ENCODE data around the gene A4GALT.

The A4GALT gene

DNA sequence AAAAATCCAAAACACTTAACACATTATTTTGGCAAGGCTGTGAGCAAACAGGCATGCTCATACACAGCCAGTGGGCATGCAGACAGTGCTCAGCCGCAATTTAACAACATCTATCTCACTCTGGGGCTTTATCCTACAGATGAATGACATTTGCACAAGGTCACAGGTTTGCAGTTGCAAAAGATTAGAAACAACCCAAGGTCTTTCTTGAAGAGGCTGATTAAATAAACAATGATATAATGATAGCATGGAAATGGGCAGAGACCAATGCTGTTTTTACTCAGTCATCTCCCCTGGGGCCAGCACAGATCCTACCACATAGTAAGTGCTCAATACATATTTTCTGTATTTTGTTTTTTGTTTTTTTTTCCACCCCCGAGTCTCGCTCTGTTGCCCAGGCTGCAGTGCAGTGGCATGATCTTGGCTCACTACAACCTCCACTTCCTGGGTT is 9.4 kb downstream of the A4GALT start:
- no peaks in the 10 kb centered on the region for H3K4me1 ChIP-seq (ENCODE audit: insufficient read depth, poor library complexity, severe bottlenecking)
- TF ChIP-seq CTCF (IDR thresholded peaks at IDR 0.05; ENCODE audit: poor library complexity, severe bottlenecking), result no peak
- DNase-seq (ENCODE audit: low spot score), result no peak

DNA sequence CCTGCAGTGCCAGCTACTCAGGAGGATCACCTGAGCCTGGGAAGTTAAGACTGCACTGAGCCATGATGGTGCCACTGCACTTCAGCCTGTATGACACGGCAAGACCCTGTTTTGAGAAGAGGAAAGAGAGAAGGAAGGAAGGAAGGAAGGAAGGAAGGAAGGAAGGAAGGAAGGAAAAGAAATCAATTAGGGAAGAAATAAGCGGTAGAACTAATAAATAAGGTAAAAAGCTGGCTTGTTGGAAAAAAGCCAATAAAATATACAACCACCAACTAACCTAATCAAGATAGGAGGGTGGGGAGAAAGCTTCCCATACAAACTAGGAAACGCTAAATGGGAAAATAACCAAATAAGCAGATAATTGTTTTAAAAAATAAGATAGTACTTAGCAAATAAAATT is 12.3 kb downstream of the A4GALT start:
- ATAC-seq (ENCODE audit: low read depth), result no peak
- no peak overlapping the region for H3K27ac ChIP-seq (ENCODE audit: poor library complexity, severe bottlenecking)
- H3K36me3 ChIP-seq (ENCODE audit: low read depth), result no peaks in the 10 kb centered on the region; the same call in 1 of the 2 replicates
- peaks cover 2% of the 10 kb centered on the region for H3K9me3 ChIP-seq (ENCODE audit: severe bottlenecking)
- H3K4me3 ChIP-seq (ENCODE audit: severe bottlenecking), result no peak overlapping the region
- no peak for TF ChIP-seq CTCF (IDR thresholded peaks at IDR 0.05; ENCODE audit: poor library complexity, severe bottlenecking)
- no peaks in the 10 kb centered on the region for H3K27me3 ChIP-seq (ENCODE audit: insufficient read depth, poor library complexity, severe bottlenecking)
- DNase-seq (ENCODE audit: low spot score), result no peak
- H3K4me1 ChIP-seq (ENCODE audit: insufficient read depth, poor library complexity, severe bottlenecking), result no peaks in the 10 kb centered on the region

More for the DNA sequence above, 9.4 kb downstream of the A4GALT start:
- Histone ChIP-seq H3K4me3 (ENCODE audit: severe bottlenecking) (no peak overlapping the region), H3K27me3 (ENCODE audit: insufficient read depth, poor library complexity, severe bottlenecking) (no peaks in the 10 kb centered on the region), H3K9me3 (ENCODE audit: severe bottlenecking) (peaks cover 2% of the 10 kb centered on the region), H3K27ac (ENCODE audit: poor library complexity, severe bottlenecking) (no peak overlapping the region), H3K36me3 (ENCODE audit: low read depth) (no peaks in the 10 kb centered on the region; the same call in 1 of the 2 replicates)
- no peak for ATAC-seq (ENCODE audit: low read depth)

DNA sequence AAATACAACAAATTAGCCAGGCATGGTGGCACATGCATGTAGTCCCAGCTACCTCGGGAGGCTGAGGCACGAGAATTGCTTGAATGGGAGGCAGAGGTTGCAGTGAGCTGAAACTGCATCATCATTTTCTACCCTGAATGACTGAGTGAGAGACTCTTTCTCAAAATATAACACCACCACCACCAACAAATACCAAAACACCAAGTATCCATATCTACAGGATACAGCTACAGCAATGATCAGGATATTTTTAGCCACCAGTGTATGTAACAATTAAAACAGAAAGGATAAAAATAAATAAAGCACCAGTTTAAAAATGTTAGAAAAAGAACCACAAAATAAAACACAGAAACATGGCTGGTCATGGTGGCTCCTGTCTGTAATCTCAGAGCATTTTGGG is 13.2 kb downstream of the A4GALT start:
- ATAC-seq (ENCODE audit: low read depth) (no peak), DNase-seq (ENCODE audit: low spot score) (no peak)
- Histone ChIP-seq H3K27me3 (ENCODE audit: insufficient read depth, poor library complexity, severe bottlenecking) (no peaks in the 10 kb centered on the region), H3K27ac (ENCODE audit: poor library complexity, severe bottlenecking) (no peak overlapping the region), H3K9me3 (ENCODE audit: severe bottlenecking) (peaks cover 2% of the 10 kb centered on the region), H3K4me3 (ENCODE audit: severe bottlenecking) (no peak overlapping the region), H3K36me3 (ENCODE audit: low read depth) (no peaks in the 10 kb centered on the region), H3K4me1 (ENCODE audit: insufficient read depth, poor library complexity, severe bottlenecking) (no peaks in the 10 kb centered on the region)
- no peak for TF ChIP-seq CTCF (IDR thresholded peaks at IDR 0.05; ENCODE audit: poor library complexity, severe bottlenecking)

DNA sequence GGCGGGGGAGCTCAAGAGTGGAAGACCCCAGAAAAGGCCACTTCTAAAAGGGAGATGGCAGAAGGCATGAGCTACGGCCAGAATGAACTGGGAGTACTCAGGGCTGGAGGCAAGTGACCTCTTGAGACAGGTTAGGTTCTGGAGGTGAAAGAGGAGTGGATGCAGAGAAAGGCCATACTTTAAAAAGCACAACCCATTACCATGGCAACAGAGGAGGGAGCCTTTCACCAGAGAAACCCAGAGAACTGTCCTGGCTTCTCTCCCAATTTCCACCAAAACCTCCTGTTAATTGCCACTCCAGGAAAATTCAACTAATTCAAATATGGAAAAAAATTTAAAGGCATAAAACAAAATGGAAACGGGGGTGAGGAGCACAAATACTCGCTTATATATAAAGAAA is 15.8 kb downstream of the A4GALT start:
- no peaks in the 10 kb centered on the region for H3K4me1 ChIP-seq (ENCODE audit: insufficient read depth, poor library complexity, severe bottlenecking)
- DNase-seq (ENCODE audit: low spot score) (no peak), ATAC-seq (ENCODE audit: low read depth) (no peak)
- no peak overlapping the region for H3K4me3 ChIP-seq (ENCODE audit: severe bottlenecking)
- H3K27me3 ChIP-seq (ENCODE audit: insufficient read depth, poor library complexity, severe bottlenecking), result no peaks in the 10 kb centered on the region
- no peaks in the 10 kb centered on the region for H3K36me3 ChIP-seq (ENCODE audit: low read depth)
- TF ChIP-seq CTCF (IDR thresholded peaks at IDR 0.05; ENCODE audit: poor library complexity, severe bottlenecking), result no peak
- peaks cover 2% of the 10 kb centered on the region for H3K9me3 ChIP-seq (ENCODE audit: severe bottlenecking)
- no peak overlapping the region for H3K27ac ChIP-seq (ENCODE audit: poor library complexity, severe bottlenecking)

DNA sequence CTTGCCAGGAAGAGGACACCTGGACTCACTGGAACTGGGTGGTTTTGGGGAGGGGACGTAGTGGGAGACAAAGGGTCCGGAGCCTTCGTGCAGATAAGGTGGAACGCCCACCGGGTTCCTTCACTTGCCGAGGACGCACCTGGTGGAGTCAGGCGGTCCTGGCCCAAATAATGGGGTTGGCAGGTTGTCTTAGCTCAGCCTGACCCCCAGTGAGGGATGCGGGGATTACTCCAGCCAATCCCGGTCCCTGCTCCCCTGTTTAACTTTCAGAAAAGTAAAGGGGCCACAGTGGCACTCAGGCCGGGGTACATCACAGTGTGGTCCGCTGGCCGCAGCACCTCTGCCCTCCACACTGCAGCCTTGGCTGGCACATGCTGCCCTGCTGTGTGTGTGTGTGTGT is 18.0 kb downstream of the A4GALT start:
- no peaks in the 10 kb centered on the region for H3K27me3 ChIP-seq (ENCODE audit: insufficient read depth, poor library complexity, severe bottlenecking)
- H3K4me3 ChIP-seq (ENCODE audit: severe bottlenecking), result no peak overlapping the region
- peaks cover 19% of the 10 kb centered on the region for H3K4me1 ChIP-seq (ENCODE audit: insufficient read depth, poor library complexity, severe bottlenecking)
- ATAC-seq (ENCODE audit: low read depth) (no peak), DNase-seq (ENCODE audit: low spot score) (no peak)
- no peaks in the 10 kb centered on the region for H3K36me3 ChIP-seq (ENCODE audit: low read depth)
- H3K27ac ChIP-seq (ENCODE audit: poor library complexity, severe bottlenecking), result no peak overlapping the region
- no peaks in the 10 kb centered on the region for H3K9me3 ChIP-seq (ENCODE audit: severe bottlenecking)
- TF ChIP-seq CTCF (IDR thresholded peaks at IDR 0.05; ENCODE audit: poor library complexity, severe bottlenecking), result no peak
